Caco-2 (cell line): ENCODE results near the gene CEP170B. TPM values are rescaled to one million over a fixed set of nuclear protein-coding genes. Genes with fewer than 3 reads are reported as not detected.

Source experiments
- Bru-seq: library from RNA; stranded (reverse); fragments of 400-500 nt; gene quantifications from one replicate; lab custom pipeline; 2021; lab: Mats Ljungman, UMichigan
- BruChase-seq, 2 experiments: library from RNA; stranded (reverse); fragments of 400-500 nt; gene quantifications; one replicate each; lab custom pipeline; 2021; lab: Mats Ljungman, UMichigan
- BruUV-seq: library from RNA; stranded (reverse); fragments of 400-500 nt; replicated peaks from 2 replicates; lab custom pipeline; 2021; lab: Mats Ljungman, UMichigan
- CTCF ChIA-PET: fragments of 300-600 bp; sonication (Branson Sonifier 250); formaldehyde crosslinking; loops from one replicate; lab custom pipeline; 2022; ENCODE audit warnings: antibody characterized with exemption; lab: Charles Lee
- POLR2A ChIA-PET: fragments of 300-600 bp; sonication (Branson Sonifier 250); formaldehyde crosslinking; loops from one replicate; lab custom pipeline; 2022; ENCODE audit warnings: antibody characterized with exemption; lab: Charles Lee
- DNase-seq, 2 experiments: peaks; one replicate each; pipeline versions ENCODE4 v3.0.0 to v3.0.0-alpha.2; 2020 to 2022
- H3K27me3 ChIP-seq: replicated peaks from 2 replicates; pipeline ENCODE4 v1.6.0; 2011; ENCODE audit warnings: low read length; ENCODE audit not compliant: control insufficient read depth, insufficient read depth
- H3K36me3 ChIP-seq: 2 replicates; pipeline ENCODE4 v1.5.1; 2011; ENCODE audit warnings: low read length; ENCODE audit not compliant: control insufficient read depth, insufficient read depth
- H3K4me1 ChIP-seq: fragments of 250-450 bp; sonication (Bioruptor Pico); 2 replicates; pipeline ENCODE4 v1.5.1; 2020; ENCODE audit warnings: mild to moderate bottlenecking
- H3K4me3 ChIP-seq: 2 replicates; pipeline ENCODE4 v1.5.1; 2011; ENCODE audit warnings: low read depth, mild to moderate bottlenecking, control low read depth, low read length
- H3K9me3 ChIP-seq: fragments of 250-450 bp; sonication (Bioruptor Pico); 2 replicates; pipeline ENCODE4 v1.5.1; 2020; ENCODE audit warnings: mild to moderate bottlenecking, moderate library complexity
- H3K27ac Mint-ChIP-seq: one replicate; pipeline ENCODE4 v1.8.0; 2022; ENCODE audit warnings: mixed read lengths; ENCODE audit not compliant: unreplicated experiment
- H3K27me3 Mint-ChIP-seq: one replicate; pipeline ENCODE4 v1.8.0; 2022; ENCODE audit warnings: mixed read lengths; ENCODE audit not compliant: insufficient read depth, unreplicated experiment
- H3K36me3 Mint-ChIP-seq: one replicate; pipeline ENCODE4 v1.8.0; 2022; ENCODE audit warnings: mild to moderate bottlenecking, mixed read lengths; ENCODE audit not compliant: insufficient read depth, unreplicated experiment
- H3K4me1 Mint-ChIP-seq: one replicate; pipeline ENCODE4 v1.8.0; 2022; ENCODE audit warnings: low read depth, mixed read lengths; ENCODE audit not compliant: unreplicated experiment
- H3K4me3 Mint-ChIP-seq: one replicate; pipeline ENCODE4 v1.8.0; 2022; ENCODE audit warnings: mild to moderate bottlenecking, moderate library complexity, mixed read lengths; ENCODE audit not compliant: unreplicated experiment
- H3K9me3 Mint-ChIP-seq: one replicate; pipeline ENCODE4 v1.8.0; 2022; ENCODE audit warnings: mixed read lengths; ENCODE audit not compliant: unreplicated experiment
- intact Hi-C: fragments of 100-400 bp; cut with micrococcal nuclease; formaldehyde crosslinking; loops from one replicate; pipeline ENCODE4 v1.10.0; 2022; ENCODE audit not compliant: unreplicated experiment
- long read RNA-seq: library from polyadenylated mRNA; stranded (forward); transcript quantifications from one replicate; pipeline ENCODE4 v2.0.0, GENCODE V29; 2022
- total RNA-seq: library from RNA; stranded (reverse); gene quantifications from 2 replicates; pipeline ENCODE4 v1.2.3, GENCODE V29; 2022
- TF ChIP-seq, protein P1 (sequence below), 2 experiments: fragments of 200-600 bp in 1 of 2; IDR thresholded peaks; 1 replicate in 1 of 2; 2 replicates in 1 of 2; pipeline versions ENCODE4 v1.5.1 to v1.8.0; 2011 to 2022; ENCODE audit warnings: antibody characterized with exemption in 1 of 2, control low read depth in 1 of 2, inconsistent platforms in 1 of 2, low read depth in 1 of 2, low read length in 1 of 2, mild to moderate bottlenecking in 1 of 2, moderate library complexity in 1 of 2; ENCODE audit not compliant: insufficient read depth in 1 of 2, severe bottlenecking in 1 of 2, unreplicated experiment in 1 of 2

The CEP170B gene
- total RNA-seq (31.6 and 32.0 TPM in 2 replicates), Bru-seq, nascent RNA (percentile 49 among the genes with signal in this experiment), BruChase-seq, experiment 1, labeled RNA remaining after a 2-hour chase (percentile 64 among the genes with signal in this experiment), BruChase-seq, experiment 2, labeled RNA remaining after a 6-hour chase (percentile 82 among the genes with signal in this experiment)
- long read RNA-seq, partial matches to known transcripts: 18 of 22 reads
- long read RNA-seq, other reads (novel, unspliced or antisense): 3 of 22 reads

DNA sequence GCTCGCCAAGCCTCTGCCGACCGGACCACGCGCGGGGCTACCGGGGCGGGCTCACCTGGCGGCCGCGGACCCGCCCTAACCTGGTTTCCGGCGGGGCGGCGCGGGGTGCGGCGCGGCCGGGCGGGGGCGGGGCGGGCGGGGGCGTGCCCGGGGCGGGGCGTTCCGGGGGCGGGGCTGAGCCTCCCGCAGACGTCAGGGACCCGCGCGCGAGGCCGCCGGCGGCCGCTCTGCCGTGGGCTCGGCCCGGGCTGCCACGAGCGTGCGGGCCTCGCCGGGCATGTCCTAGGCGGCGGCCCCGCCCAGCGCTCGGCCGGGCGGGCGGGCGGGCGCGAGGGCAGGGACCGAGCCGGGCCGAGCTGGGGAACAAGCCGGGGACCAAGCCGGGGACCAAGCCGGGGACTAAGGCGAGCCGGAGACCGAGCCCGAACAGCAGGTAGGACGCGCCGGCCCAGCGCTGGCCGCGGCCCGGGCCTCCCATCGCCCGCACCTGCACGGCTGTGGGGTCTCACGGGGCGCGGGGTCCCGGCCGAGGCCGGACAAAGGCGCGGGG lies at the start of gene CEP170B:
TSS of gene CEP170B (plus strand) at position 188 of the 550 bp plus-strand sequence. CDS start 3,183 bp downstream, outside the sequence.
- peaks cover 10% of the 10 kb centered on the region for H3K4me1 Mint-ChIP-seq
- peak within 1 kb of the TSS; percentile 69 for H3K27ac Mint-ChIP-seq
- H3K4me3 ChIP-seq: peak within 1 kb of the TSS; percentile 72
- TF ChIP-seq, protein P1, sequence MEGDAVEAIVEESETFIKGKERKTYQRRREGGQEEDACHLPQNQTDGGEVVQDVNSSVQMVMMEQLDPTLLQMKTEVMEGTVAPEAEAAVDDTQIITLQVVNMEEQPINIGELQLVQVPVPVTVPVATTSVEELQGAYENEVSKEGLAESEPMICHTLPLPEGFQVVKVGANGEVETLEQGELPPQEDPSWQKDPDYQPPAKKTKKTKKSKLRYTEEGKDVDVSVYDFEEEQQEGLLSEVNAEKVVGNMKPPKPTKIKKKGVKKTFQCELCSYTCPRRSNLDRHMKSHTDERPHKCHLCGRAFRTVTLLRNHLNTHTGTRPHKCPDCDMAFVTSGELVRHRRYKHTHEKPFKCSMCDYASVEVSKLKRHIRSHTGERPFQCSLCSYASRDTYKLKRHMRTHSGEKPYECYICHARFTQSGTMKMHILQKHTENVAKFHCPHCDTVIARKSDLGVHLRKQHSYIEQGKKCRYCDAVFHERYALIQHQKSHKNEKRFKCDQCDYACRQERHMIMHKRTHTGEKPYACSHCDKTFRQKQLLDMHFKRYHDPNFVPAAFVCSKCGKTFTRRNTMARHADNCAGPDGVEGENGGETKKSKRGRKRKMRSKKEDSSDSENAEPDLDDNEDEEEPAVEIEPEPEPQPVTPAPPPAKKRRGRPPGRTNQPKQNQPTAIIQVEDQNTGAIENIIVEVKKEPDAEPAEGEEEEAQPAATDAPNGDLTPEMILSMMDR (IDR thresholded peaks at IDR 0.05; ENCODE audit: insufficient read depth in 1 of 2, low read depth in 1 of 2, low read length in 1 of 2, severe bottlenecking in 1 of 2, unreplicated experiment in 1 of 2): no peak
- intact Hi-C loops: no loop called here
- peak within 1 kb of the TSS; percentile 83 for H3K4me3 Mint-ChIP-seq
- H3K9me3 ChIP-seq: no peaks in the 10 kb centered on the region
- POLR2A ChIA-PET: interaction anchor here (0.6 to 1.5 kb wide), 4 partner anchors 69 to 156 kb away, joined by 4 to 7 read pairs (median 4); partner anchors contain the start of genes CDCA4 and SIVA1
- H3K36me3 ChIP-seq: no peaks in the 10 kb centered on the region; the same call in 1 of the 2 replicates
- H3K27me3 Mint-ChIP-seq: no peaks in the 10 kb centered on the region
- no TSS peak for BruUV-seq
- H3K9me3 Mint-ChIP-seq: no peaks in the 10 kb centered on the region
- DNase-seq: peak in 1 of 2 experiments; percentile 73
- H3K27me3 ChIP-seq: no peaks in the 10 kb centered on the region
- CTCF ChIA-PET: interaction anchor here (0.6 to 2.1 kb wide), 4 partner anchors 27 to 112 kb away, joined by 3 to 21 read pairs (median 4); partner anchors contain the start of gene SIVA1
- peaks cover 6% of the 10 kb centered on the region; the same call in 1 of the 2 replicates for H3K4me1 ChIP-seq
- peaks cover 11% of the 10 kb centered on the region for H3K36me3 Mint-ChIP-seq

GRCh38 chr14:104816616-104816884 lies 48.5 kb upstream of the CEP170B start:
- DNase-seq: no peak
- Mint-ChIP-seq H3K27ac (peak overlapping the region; percentile 90), H3K9me3 (no peaks in the 10 kb centered on the region), H3K4me1 (peaks cover 10% of the 10 kb centered on the region), H3K36me3 (peaks cover 24% of the 10 kb centered on the region), H3K27me3 (no peaks in the 10 kb centered on the region), H3K4me3 (peak overlapping the region; percentile 94)
- no TSS peak for BruUV-seq
- intact Hi-C loops: no loop called here
- Histone ChIP-seq H3K9me3 (no peaks in the 10 kb centered on the region), H3K27me3 (no peaks in the 10 kb centered on the region), H3K36me3 (no peaks in the 10 kb centered on the region), H3K4me1 (no peaks in the 10 kb centered on the region), H3K4me3 (peak overlapping the region; percentile 73)
- ChIA-PET POLR2A (no interaction called here), CTCF (no interaction called here)
- TF ChIP-seq, protein P1 (IDR thresholded peaks at IDR 0.05; ENCODE audit: insufficient read depth in 1 of 2, low read depth in 1 of 2, low read length in 1 of 2, severe bottlenecking in 1 of 2, unreplicated experiment in 1 of 2): no peak

- BruUV-seq: no TSS peak
- Mint-ChIP-seq H3K4me3 (no peak overlapping the region), H3K27ac (no peak overlapping the region), H3K9me3 (no peaks in the 10 kb centered on the region), H3K4me1 (peaks cover 10% of the 10 kb centered on the region), H3K36me3 (peaks cover 24% of the 10 kb centered on the region), H3K27me3 (no peaks in the 10 kb centered on the region)
- Histone ChIP-seq H3K27me3 (no peaks in the 10 kb centered on the region), H3K36me3 (no peaks in the 10 kb centered on the region), H3K9me3 (no peaks in the 10 kb centered on the region), H3K4me3 (no peak overlapping the region), H3K4me1 (no peaks in the 10 kb centered on the region)
- ChIA-PET CTCF (no interaction called here), POLR2A (no interaction called here)
- no peak for DNase-seq
- TF ChIP-seq, protein P1 (IDR thresholded peaks at IDR 0.05; ENCODE audit: insufficient read depth in 1 of 2, low read depth in 1 of 2, low read length in 1 of 2, severe bottlenecking in 1 of 2, unreplicated experiment in 1 of 2): no peak
- intact Hi-C loops: no loop called here
Measured at GRCh38 chr14:104817930-104818713, 46.9 kb upstream of the CEP170B start.
